Sigmoid colon (tissue), 4 donors: Measurements from ENCODE around the gene CILP2.

Experiments used
- CTCF ChIP-seq, 4 experiments: fragments of 450-650 bp in 3 of 4; fragments of 200-600 bp in 1 of 4; IDR thresholded peaks; one replicate each; pipeline ENCODE4 v1.5.1; 2016 to 2019; ENCODE audit warnings: antibody characterized with exemption in 4 of 4, mild to moderate bottlenecking in 3 of 4, moderate library complexity in 2 of 4
- EP300 ChIP-seq, 4 donors: sonication (generic); formaldehyde crosslinking; IDR thresholded peaks; one replicate each; pipeline ENCODE4 v1.6.1; 2017; ENCODE audit warnings: antibody characterized with exemption in 4 of 4
- POLR2A ChIP-seq, 2 donors: fragments of 450-650 bp; IDR thresholded peaks; one replicate each; pipeline ENCODE4 v1.6.1; 2016; ENCODE audit warnings: antibody characterized with exemption in 2 of 2, mild to moderate bottlenecking in 2 of 2, moderate library complexity in 2 of 2

- TF ChIP-seq CTCF (IDR thresholded peaks at IDR 0.05) (no peak), POLR2A (IDR thresholded peaks at IDR 0.05) (no peak), EP300 (IDR thresholded peaks at IDR 0.05) (no peak)
These were observed 23.0 kb upstream of the CILP2 start, which contains the start of gene TSSK6 for GRCh38 chr19:19514881-19515641.
